Measurements from ENCODE around the gene HERC2. TPM values are rescaled to one million over a fixed set of nuclear protein-coding genes. Genes with fewer than 3 reads are reported as not detected.

Gene HERC2
- total and polyA plus RNA-seq, 2 experiments from 2014 or later = 37.7 to 64.4 TPM

DNA sequence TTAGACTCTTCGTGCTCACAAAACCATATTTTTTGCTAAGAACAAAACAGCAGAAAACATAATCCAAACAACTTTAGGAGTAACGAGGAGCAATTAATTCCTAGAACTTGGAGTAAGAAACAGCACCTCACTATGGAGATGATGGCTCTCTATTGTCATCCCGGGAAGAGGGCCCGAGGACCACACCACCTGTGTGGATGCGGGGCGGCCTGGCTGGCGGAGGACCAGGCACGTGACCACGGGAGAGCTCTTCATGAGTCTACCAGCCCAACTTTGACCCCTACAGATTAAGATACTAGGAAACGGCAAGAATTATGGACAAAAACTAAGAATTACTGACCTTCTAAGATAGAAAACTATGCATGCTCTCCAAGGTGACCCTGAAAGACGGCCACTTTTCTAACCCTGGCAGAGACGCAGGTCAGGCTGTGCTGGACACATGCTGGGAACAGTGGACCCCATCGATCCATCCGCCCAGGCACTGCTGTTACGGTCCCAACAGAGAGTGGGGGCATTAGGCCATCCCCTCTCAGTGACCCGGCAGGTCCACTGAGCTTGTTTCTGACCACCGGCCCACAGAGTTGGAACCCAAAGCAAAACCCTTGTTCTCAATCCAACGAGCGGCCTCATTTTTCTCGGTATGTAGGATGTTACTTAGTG, 209.7 kb downstream of the HERC2 start:
- H3K27me3 ChIP-seq = peaks cover 9% of the 10 kb centered on the region
- DNase-seq (ENCODE audit: low read depth in 1 of 2, low spot score in 1 of 2) = no peak
- no peak overlapping the region for H3K4me3 ChIP-seq
- H3K9me3 ChIP-seq (ENCODE audit: low read depth) = no peaks in the 10 kb centered on the region
- peaks cover 35% of the 10 kb centered on the region for H3K36me3 ChIP-seq
- H3K27ac ChIP-seq = no peak overlapping the region
- no peaks in the 10 kb centered on the region for H3K4me1 ChIP-seq (ENCODE audit: low read depth)
- no peak for TF ChIP-seq CTCF (IDR thresholded peaks at IDR 0.05; ENCODE audit: low read depth, low read length)

DNA sequence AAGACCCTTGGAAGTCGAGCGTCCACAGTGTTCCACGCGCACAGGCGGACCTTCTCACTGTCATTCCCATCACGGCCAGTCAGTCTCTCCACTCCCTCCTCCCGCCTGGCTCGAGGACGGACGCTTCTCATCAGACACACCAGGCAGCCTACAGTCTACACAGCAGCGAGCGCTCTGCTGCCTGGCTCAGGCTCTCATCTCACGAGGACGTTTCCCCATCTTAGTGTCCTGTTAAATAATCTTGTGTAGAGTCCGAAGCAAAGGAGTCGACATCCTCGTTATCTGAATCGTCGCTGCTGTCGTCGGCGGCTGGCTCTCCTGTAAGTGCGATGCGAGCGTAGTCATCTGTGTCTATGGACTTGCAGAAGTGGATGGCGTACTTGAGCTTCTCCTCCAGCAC, 210.4 kb downstream of the HERC2 start:
- Histone ChIP-seq H3K27me3 (peaks cover 16% of the 10 kb centered on the region), H3K27ac (no peak overlapping the region), H3K4me1 (ENCODE audit: low read depth) (no peaks in the 10 kb centered on the region), H3K4me3 (no peak overlapping the region), H3K36me3 (peaks cover 34% of the 10 kb centered on the region), H3K9me3 (ENCODE audit: low read depth) (no peaks in the 10 kb centered on the region)
- no peak for TF ChIP-seq CTCF (IDR thresholded peaks at IDR 0.05; ENCODE audit: low read depth, low read length)
- no peak for DNase-seq (ENCODE audit: low read depth in 1 of 2, low spot score in 1 of 2)

- no peak overlapping the region for H3K27ac ChIP-seq
- H3K9me3 ChIP-seq (ENCODE audit: low read depth) = no peaks in the 10 kb centered on the region
- H3K4me1 ChIP-seq (ENCODE audit: low read depth) = no peaks in the 10 kb centered on the region
- no peak for DNase-seq (ENCODE audit: low read depth in 1 of 2, low spot score in 1 of 2)
- H3K4me3 ChIP-seq = no peak overlapping the region
- no peak for TF ChIP-seq CTCF (IDR thresholded peaks at IDR 0.05; ENCODE audit: low read depth, low read length)
- H3K27me3 ChIP-seq = peaks cover 27% of the 10 kb centered on the region
- H3K36me3 ChIP-seq = peaks cover 25% of the 10 kb centered on the region
These were observed 211.5 kb downstream of the HERC2 start for GRCh38 chr15:28110481-28110881.

DNA sequence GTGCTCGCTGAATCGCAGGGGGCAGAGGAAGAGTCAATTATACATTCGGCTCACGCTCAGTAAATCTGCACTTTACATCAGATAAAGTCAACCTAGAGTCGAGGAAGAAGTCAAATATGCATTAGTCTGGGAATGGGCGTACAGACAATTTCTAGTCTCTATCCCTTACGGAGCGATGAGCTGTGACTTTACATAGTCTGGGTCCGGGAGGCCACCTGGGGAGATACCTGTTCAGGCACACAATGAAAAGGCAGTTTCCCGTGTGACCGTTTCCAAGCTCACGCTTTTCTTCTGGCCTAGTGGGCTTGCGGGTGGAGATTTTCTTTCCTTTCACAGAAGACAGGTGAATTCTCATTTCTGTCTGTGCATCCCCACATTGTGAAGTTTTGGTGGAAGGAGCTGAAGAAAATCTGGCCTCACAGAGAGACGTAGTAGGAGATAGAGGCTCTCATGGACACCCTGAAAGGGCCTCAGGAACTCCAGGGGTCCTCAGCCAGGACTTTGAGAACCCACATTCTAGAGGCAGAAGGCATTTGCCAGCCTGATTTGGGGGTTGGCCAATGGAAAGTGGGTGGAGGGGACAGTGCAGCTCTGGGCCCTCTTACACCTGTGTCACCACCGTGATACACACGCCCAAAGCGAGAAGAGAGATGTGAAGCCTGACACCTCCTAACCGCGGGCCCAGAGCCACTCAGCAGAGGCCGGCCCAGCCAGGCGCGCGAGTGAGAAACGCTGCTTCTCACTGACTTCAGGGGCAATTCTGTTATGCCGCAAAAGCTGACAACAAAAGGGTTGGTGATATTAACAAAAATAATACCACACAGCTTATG, 212.1 kb downstream of the HERC2 start:
- Histone ChIP-seq H3K27ac (no peak overlapping the region), H3K4me3 (no peak overlapping the region), H3K27me3 (peaks cover 28% of the 10 kb centered on the region), H3K9me3 (ENCODE audit: low read depth) (no peaks in the 10 kb centered on the region), H3K36me3 (peaks cover 25% of the 10 kb centered on the region), H3K4me1 (ENCODE audit: low read depth) (no peaks in the 10 kb centered on the region)
- TF ChIP-seq CTCF (IDR thresholded peaks at IDR 0.05; ENCODE audit: low read depth, low read length) = no peak
- no peak for DNase-seq (ENCODE audit: low read depth in 1 of 2, low spot score in 1 of 2)

DNA sequence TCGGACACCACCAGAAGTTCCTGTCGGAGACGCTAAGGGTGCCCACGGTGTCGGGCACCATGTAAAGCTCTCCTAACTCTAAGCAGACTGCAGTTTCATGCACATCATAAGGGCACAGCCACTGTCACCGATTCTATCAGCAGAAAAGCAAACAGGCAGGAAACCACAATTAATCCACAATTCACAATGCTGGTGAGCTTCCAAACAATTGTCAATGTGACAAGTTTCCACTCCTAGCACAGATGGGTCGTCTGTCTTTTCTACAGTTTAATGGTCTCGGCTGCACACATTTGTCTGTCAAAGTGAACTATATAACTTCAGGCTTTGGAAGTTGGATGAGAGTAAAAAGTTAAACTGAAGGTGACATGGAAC, 214.1 kb downstream of the HERC2 start:
- DNase-seq (ENCODE audit: low read depth in 1 of 2, low spot score in 1 of 2) = no peak
- Histone ChIP-seq H3K9me3 (ENCODE audit: low read depth) (no peaks in the 10 kb centered on the region), H3K4me1 (ENCODE audit: low read depth) (no peaks in the 10 kb centered on the region), H3K4me3 (no peak overlapping the region), H3K27me3 (peaks cover 28% of the 10 kb centered on the region), H3K27ac (no peak overlapping the region), H3K36me3 (peaks cover 13% of the 10 kb centered on the region)
- TF ChIP-seq CTCF (IDR thresholded peaks at IDR 0.05; ENCODE audit: low read depth, low read length) = no peak

Data from cardiac muscle cell (in vitro differentiated cells and primary cell).